ENCODE measurements around the gene FAM72B. TPM values are rescaled to one million over a fixed set of nuclear protein-coding genes. Genes with fewer than 3 reads are reported as not detected.
"Not testable (repeated sequence)": the region's sequence is repeated elsewhere in the genome, so short reads cannot be mapped to it uniquely, and the experiment has no call there.

Gene FAM72B
- total and polyA plus RNA-seq, 2 experiments from 2014 or later: 1.9 to 3.1 TPM

DNA sequence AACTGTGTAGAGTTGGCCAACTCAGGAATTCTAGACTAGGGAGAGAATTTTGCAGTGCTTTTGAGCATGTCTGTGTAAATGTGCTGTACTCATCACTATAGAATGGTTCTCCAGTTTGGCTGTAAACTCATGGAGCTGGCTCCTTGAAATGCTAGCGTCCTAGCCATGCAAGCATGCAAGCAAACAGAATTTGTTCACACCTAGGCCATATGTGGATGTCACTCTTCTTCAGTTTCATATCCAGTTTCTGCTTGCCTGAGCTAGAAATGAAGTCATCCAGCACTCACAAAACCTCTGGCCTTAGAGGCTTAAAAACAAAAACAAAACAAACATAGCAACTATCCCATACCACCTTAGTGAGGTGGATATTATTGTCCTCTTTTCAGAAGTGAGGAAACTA is 37.6 kb upstream of the FAM72B start:
- H3K4me1 ChIP-seq (ENCODE audit: insufficient read depth); H3K9ac ChIP-seq; H3F3A ChIP-seq (ENCODE audit: insufficient read depth); H3K79me2 ChIP-seq (ENCODE audit: insufficient read depth); H3K27me3 ChIP-seq (replicated peaks; ENCODE audit: insufficient read depth); H3K4me2 ChIP-seq (ENCODE audit: unreplicated experiment); H2AFZ ChIP-seq; DNase-seq; H3K9me3 ChIP-seq (ENCODE audit: low read depth); H3K9me2 ChIP-seq (ENCODE audit: insufficient read depth); H3K27ac ChIP-seq; H3K4me3 ChIP-seq; in situ Hi-C loops (cut with MboI); H4K20me1 ChIP-seq (ENCODE audit: insufficient read depth); H3K36me3 ChIP-seq (ENCODE audit: low read depth): not testable (repeated sequence)
- WGBS, 2 experiments (ENCODE audit: low coverage in 1 of 2, low lambda C conversion rate in 2 of 2, missing lambda C conversion rate in 2 of 2): 100% methylated on average over 1 of the region's 1 CpG

DNA sequence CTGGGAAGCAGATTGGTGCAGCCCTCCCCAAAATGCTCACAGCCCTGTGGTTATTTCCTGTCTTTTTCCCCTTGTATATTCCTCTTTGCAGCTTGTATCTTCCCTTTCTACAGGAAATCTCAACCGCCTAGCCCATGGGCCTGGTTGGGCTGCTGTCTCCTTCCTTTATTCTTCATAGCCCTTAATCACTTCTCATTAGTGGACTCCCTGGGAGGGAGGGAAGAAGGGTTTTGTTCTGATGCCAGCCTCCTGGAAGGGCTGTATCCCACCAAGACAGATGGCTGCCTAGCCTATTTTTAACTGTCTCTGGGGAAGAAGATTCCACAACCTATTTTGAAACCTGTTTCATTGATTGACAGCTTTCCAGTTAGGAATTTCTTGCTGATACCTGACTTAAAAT is 32.5 kb upstream of the FAM72B start:
- H3K4me3 ChIP-seq; DNase-seq; H4K20me1 ChIP-seq (ENCODE audit: insufficient read depth); H3K9ac ChIP-seq; H3F3A ChIP-seq (ENCODE audit: insufficient read depth); H3K4me2 ChIP-seq (ENCODE audit: unreplicated experiment); H3K27ac ChIP-seq; H3K9me2 ChIP-seq (ENCODE audit: insufficient read depth); H3K79me2 ChIP-seq (ENCODE audit: insufficient read depth); H3K27me3 ChIP-seq (replicated peaks; ENCODE audit: insufficient read depth); H3K4me1 ChIP-seq (ENCODE audit: insufficient read depth); H2AFZ ChIP-seq; H3K36me3 ChIP-seq (ENCODE audit: low read depth); H3K9me3 ChIP-seq (ENCODE audit: low read depth); in situ Hi-C loops (cut with MboI): not testable (repeated sequence)
- WGBS, 2 experiments (ENCODE audit: low coverage in 1 of 2, low lambda C conversion rate in 2 of 2, missing lambda C conversion rate in 2 of 2): no CpG with 5 or more reads among the region's 1 CpG

GRCh38 chr1:121215699-121216417 is 31.7 kb upstream of the FAM72B start:
- H3K4me3 ChIP-seq; H3F3A ChIP-seq (ENCODE audit: insufficient read depth); H3K9me3 ChIP-seq (ENCODE audit: low read depth); H4K20me1 ChIP-seq (ENCODE audit: insufficient read depth); H3K27ac ChIP-seq; DNase-seq; H2AFZ ChIP-seq; H3K27me3 ChIP-seq (replicated peaks; ENCODE audit: insufficient read depth); H3K4me2 ChIP-seq (ENCODE audit: unreplicated experiment); H3K9me2 ChIP-seq (ENCODE audit: insufficient read depth); in situ Hi-C loops (cut with MboI); H3K79me2 ChIP-seq (ENCODE audit: insufficient read depth); H3K4me1 ChIP-seq (ENCODE audit: insufficient read depth); H3K36me3 ChIP-seq (ENCODE audit: low read depth); H3K9ac ChIP-seq: not testable (repeated sequence)
- WGBS, 2 experiments (ENCODE audit: low coverage in 1 of 2, low lambda C conversion rate in 2 of 2, missing lambda C conversion rate in 2 of 2): 21% methylated on average over 1 of the region's 1 CpG; no CpG with 5 or more reads in 1 of the 2 experiments

GRCh38 chr1:121214544-121215156 is 30.5 kb upstream of the FAM72B start:
- H3K9ac ChIP-seq; DNase-seq; H3K27ac ChIP-seq; H3K4me1 ChIP-seq (ENCODE audit: insufficient read depth); H4K20me1 ChIP-seq (ENCODE audit: insufficient read depth); H3K36me3 ChIP-seq (ENCODE audit: low read depth); H3K4me2 ChIP-seq (ENCODE audit: unreplicated experiment); H3K79me2 ChIP-seq (ENCODE audit: insufficient read depth); H3K9me2 ChIP-seq (ENCODE audit: insufficient read depth); H3F3A ChIP-seq (ENCODE audit: insufficient read depth); H3K9me3 ChIP-seq (ENCODE audit: low read depth); in situ Hi-C loops (cut with MboI); H2AFZ ChIP-seq; H3K27me3 ChIP-seq (replicated peaks; ENCODE audit: insufficient read depth); H3K4me3 ChIP-seq: not testable (repeated sequence)
- 83% methylated on average over 2 of the region's 5 CpGs; no CpG with 5 or more reads in 1 of the 2 experiments for WGBS, 2 experiments (ENCODE audit: low coverage in 1 of 2, low lambda C conversion rate in 2 of 2, missing lambda C conversion rate in 2 of 2)

DNA sequence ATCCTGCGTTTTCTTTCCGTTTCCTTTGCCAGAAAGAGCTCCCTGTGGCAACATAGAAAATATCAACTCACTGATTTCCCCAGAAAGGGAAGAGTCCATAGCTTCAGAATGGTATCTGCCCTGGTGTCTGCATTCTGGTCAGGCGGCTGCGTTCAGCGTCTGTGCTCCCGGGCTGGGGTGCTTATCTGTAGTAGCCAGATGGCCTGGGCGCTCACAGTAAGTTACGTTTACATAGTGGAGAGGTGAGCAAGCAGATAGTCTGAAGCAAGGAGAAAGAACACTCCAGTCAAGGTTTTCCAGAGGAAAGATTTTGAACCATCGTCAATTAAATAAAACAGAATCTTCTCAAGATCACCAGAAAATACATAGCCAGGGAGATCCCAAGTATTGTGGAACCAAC is 29.4 kb upstream of the FAM72B start:
- H3K4me3 ChIP-seq; H3K9me2 ChIP-seq (ENCODE audit: insufficient read depth); H3K27me3 ChIP-seq (replicated peaks; ENCODE audit: insufficient read depth); H4K20me1 ChIP-seq (ENCODE audit: insufficient read depth); H3K9me3 ChIP-seq (ENCODE audit: low read depth); H3K27ac ChIP-seq; in situ Hi-C loops (cut with MboI); H3K4me2 ChIP-seq (ENCODE audit: unreplicated experiment); H2AFZ ChIP-seq; H3K36me3 ChIP-seq (ENCODE audit: low read depth); H3K9ac ChIP-seq; H3F3A ChIP-seq (ENCODE audit: insufficient read depth); H3K79me2 ChIP-seq (ENCODE audit: insufficient read depth); DNase-seq; H3K4me1 ChIP-seq (ENCODE audit: insufficient read depth): not testable (repeated sequence)
- 40 to 93% methylated on average over 1 to 7 of the region's 9 CpGs for WGBS, 2 experiments (ENCODE audit: low coverage in 1 of 2, low lambda C conversion rate in 2 of 2, missing lambda C conversion rate in 2 of 2)

GRCh38 chr1:121210778-121211177 is 26.6 kb upstream of the FAM72B start:
- H3K4me1 ChIP-seq (ENCODE audit: insufficient read depth); H3K9me3 ChIP-seq (ENCODE audit: low read depth); H3K4me3 ChIP-seq; H3K4me2 ChIP-seq (ENCODE audit: unreplicated experiment); H2AFZ ChIP-seq; H3K36me3 ChIP-seq (ENCODE audit: low read depth); H4K20me1 ChIP-seq (ENCODE audit: insufficient read depth); in situ Hi-C loops (cut with MboI); H3K27me3 ChIP-seq (replicated peaks; ENCODE audit: insufficient read depth); H3K9ac ChIP-seq; H3K79me2 ChIP-seq (ENCODE audit: insufficient read depth); H3K27ac ChIP-seq; DNase-seq; H3F3A ChIP-seq (ENCODE audit: insufficient read depth); H3K9me2 ChIP-seq (ENCODE audit: insufficient read depth): not testable (repeated sequence)
- WGBS, 2 experiments (ENCODE audit: low coverage in 1 of 2, low lambda C conversion rate in 2 of 2, missing lambda C conversion rate in 2 of 2): 56 to 81% methylated on average over 2 of the region's 2 CpGs

DNA sequence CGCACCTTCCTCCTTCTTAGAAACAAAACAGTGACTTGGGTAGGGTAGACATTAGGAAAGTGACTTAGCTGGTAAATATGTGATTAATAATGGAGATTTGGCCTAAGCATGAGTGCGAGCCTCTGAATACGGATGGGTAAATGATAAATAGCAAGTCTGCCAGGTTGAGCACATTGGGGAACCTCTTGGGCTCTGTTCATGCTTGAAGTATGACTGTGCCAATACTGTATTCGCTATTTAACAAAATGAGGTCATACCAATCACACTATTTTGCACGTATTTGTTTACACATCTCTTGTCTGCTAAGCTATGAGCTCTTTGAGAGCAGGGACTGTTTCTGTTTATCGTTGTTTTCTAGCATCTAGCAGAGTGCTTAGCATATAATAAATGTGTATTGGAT is 24.2 kb upstream of the FAM72B start:
- H3K27me3 ChIP-seq (replicated peaks; ENCODE audit: insufficient read depth); H3K4me3 ChIP-seq; H4K20me1 ChIP-seq (ENCODE audit: insufficient read depth); H3K4me1 ChIP-seq (ENCODE audit: insufficient read depth); H3F3A ChIP-seq (ENCODE audit: insufficient read depth); in situ Hi-C loops (cut with MboI); H3K27ac ChIP-seq; H3K36me3 ChIP-seq (ENCODE audit: low read depth); H3K9me3 ChIP-seq (ENCODE audit: low read depth); H3K4me2 ChIP-seq (ENCODE audit: unreplicated experiment); H3K79me2 ChIP-seq (ENCODE audit: insufficient read depth); H3K9ac ChIP-seq; DNase-seq; H3K9me2 ChIP-seq (ENCODE audit: insufficient read depth); H2AFZ ChIP-seq: not testable (repeated sequence)
- WGBS, 2 experiments (ENCODE audit: low coverage in 1 of 2, low lambda C conversion rate in 2 of 2, missing lambda C conversion rate in 2 of 2): 88 to 89% methylated on average over 5 of the region's 6 CpGs

Data from GM23248 (cell line).